Epithelial cell of esophagus (primary cell): Measurements from ENCODE around the gene IQSEC1.

Source experiments
- DNase-seq: peaks from one replicate; pipeline ENCODE4 v3.0.0; 2010; ENCODE audit warnings: low read depth
- H3K4me3 ChIP-seq: 2 replicates; pipeline ENCODE4 v1.5.1; 2011; ENCODE audit warnings: mild to moderate bottlenecking, low read length, control low read depth
- CTCF ChIP-seq: IDR thresholded peaks from 2 replicates; pipeline ENCODE4 v1.5.1; 2011; ENCODE audit warnings: low read depth, mild to moderate bottlenecking, low read length, control low read depth, inconsistent platforms; ENCODE audit not compliant: insufficient read depth; ENCODE audit errors: missing control alignments

IQSEC1 gene

GRCh38 chr3:13053893-13054292 is 19.3 kb downstream of the IQSEC1 start:
- no peak for TF ChIP-seq CTCF
- no peak overlapping the region for H3K4me3 ChIP-seq

GRCh38 chr3:13053420-13053819 is 19.8 kb downstream of the IQSEC1 start:
- DNase-seq = no peak
- no peak for TF ChIP-seq CTCF
- no peak overlapping the region for H3K4me3 ChIP-seq

More at GRCh38 chr3:13053893-13054292, 19.3 kb downstream of the IQSEC1 start:
- no peak for DNase-seq

- no peak overlapping the region for H3K4me3 ChIP-seq
- DNase-seq = no peak
- TF ChIP-seq CTCF = no peak
These were observed 20.9 kb downstream of the IQSEC1 start for GRCh38 chr3:13052191-13052820.

- no peak for TF ChIP-seq CTCF
- DNase-seq = no peak
- H3K4me3 ChIP-seq = no peak overlapping the region
These were observed 21.6 kb downstream of the IQSEC1 start for GRCh38 chr3:13051581-13051980.

GRCh38 chr3:13051066-13051465 is 22.2 kb downstream of the IQSEC1 start:
- H3K4me3 ChIP-seq = no peak overlapping the region
- no peak for TF ChIP-seq CTCF
- no peak for DNase-seq

- H3K4me3 ChIP-seq = no peak overlapping the region
- no peak for TF ChIP-seq CTCF
- DNase-seq = no peak
These were observed 22.8 kb downstream of the IQSEC1 start for GRCh38 chr3:13050446-13050845.

- no peak for DNase-seq
- no peak overlapping the region for H3K4me3 ChIP-seq
- TF ChIP-seq CTCF = no peak
These were observed 23.8 kb downstream of the IQSEC1 start for GRCh38 chr3:13049400-13049799.
